ENCODE results near the gene STXBP5.

GRCh38 chr6:147429794-147430193 lies 225.6 kb downstream of the STXBP5 start:
- TF ChIP-seq CTCF (IDR thresholded peaks at IDR 0.05) (no peak), POLR2A (IDR thresholded peaks at IDR 0.05) (no peak), EP300 (IDR thresholded peaks at IDR 0.05) (no peak)
